HG03342 (cell line): Measurements from ENCODE around the gene ITPKB.
"Not testable (repeated sequence)": the region's sequence is repeated elsewhere in the genome, so short reads cannot be mapped to it uniquely, and the experiment has no call there.

Experiments used
- ATAC-seq: cut with Tn5 transposase; IDR thresholded peaks from one replicate; pipeline ENCODE4 v1.9.1; 2021; ENCODE audit warnings: mild to moderate bottlenecking, moderate library complexity; ENCODE audit not compliant: unreplicated experiment

The ITPKB gene

DNA sequence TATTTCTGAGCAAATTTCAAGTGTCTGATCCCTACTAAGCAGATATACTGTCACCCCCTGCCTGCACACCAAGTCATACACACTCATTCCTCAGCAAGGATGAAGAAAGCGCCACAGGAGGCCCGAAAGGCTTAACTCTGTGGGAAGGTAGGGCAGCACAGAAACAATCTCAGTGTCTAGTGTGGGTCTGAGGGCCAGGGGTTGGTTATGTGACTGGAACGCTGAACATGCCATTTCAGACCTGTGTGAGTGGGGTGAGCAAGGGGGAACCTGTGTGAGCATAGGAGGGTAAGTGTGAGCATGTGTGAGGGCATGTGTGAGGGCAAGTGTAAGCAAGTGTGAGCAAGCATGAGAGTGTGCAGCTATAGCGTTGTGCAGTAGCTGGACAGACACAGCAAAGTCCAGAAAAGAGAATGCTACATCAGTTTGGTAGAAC lies 6.2 kb downstream of the ITPKB start:
- no peak for ATAC-seq

- ATAC-seq = no peak
Measured at GRCh38 chr1:226731257-226731893, 7.7 kb downstream of the ITPKB start.

DNA sequence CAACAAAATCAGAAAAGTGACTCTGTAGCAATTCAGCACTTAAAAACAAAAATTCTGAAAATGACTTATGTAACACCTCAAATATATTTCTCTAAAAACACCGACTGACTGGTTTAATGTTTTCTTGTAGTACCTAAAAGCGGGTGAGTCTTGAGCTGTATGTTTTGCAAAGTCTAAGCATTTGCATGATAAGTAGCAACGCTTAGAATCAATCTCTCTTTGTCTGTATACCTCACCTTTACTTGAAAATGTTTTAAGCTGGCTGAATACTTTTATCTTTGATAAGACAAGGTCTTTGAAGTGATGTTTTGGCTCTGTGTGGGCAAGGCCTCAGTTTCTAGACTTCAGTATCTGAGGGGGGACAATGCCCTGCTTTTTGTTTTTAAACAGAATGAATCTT lies 8.2 kb downstream of the ITPKB start:
- ATAC-seq = no peak

- ATAC-seq = no peak
Measured at GRCh38 chr1:226730071-226730470, 9.0 kb downstream of the ITPKB start.

GRCh38 chr1:226728448-226728847 lies 10.6 kb downstream of the ITPKB start:
- no peak for ATAC-seq

DNA sequence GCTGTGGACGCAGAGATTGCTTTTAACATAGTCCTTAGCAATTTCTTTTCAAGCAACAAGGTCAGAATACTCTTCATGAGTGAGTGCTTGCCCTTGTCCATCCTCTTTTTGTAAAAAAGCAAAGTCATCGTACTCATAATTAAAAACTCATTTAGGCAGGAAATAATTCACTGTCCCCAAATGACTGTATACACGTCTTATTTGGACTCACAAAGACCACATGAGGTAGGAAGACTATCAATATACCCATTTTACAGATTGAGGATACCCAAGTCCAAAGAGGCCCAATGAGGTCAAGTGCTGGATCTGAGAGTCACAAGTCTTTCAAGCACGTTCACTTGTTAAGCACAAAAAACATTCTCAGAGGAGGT lies 13.2 kb downstream of the ITPKB start:
- no peak for ATAC-seq

DNA sequence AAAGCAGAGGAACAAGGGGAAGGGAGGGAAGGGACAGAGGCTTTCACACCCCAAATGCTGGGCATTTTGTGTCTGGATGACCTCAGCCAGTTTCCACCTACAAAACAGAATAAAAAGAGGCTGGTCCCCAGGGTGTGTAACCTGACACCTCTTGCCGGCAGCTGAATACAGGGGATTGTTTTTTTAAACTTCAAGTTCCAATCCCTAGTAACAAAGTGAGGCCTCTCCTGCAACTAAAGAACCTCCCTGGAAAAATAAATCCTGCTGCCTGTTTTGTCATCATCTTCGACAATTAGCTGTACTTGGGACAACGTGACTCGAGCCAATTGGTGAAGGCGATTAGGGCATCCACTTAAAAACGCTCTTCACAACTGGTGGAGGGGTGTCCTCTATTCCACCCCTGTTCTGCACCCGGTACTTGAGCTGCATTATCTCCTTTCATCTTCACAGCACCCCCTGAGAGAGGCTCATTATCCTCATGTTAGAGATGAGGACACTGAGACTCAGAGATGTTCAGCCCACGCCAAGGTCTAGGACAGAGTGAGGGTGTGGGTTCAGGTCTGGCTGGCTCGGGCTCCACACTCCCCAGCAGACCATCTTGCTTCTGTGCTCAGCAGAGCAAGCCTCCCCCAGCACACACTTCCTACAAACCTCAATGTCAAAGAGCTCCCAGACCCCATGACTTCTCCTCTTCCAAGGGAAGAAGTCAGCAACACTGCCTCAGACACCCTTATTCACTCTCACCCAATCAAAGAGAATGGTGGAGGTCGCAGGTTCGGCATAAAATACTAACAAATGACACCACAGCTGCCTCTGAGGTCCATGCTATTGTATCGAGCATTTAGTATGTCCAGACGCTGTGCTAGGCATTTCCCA lies 15.2 kb downstream of the ITPKB start:
- ATAC-seq = no peak

- ATAC-seq = no peak
Measured at GRCh38 chr1:226722901-226723656, 16.0 kb downstream of the ITPKB start.

- no peak for ATAC-seq
Measured at GRCh38 chr1:226722240-226722900, 16.7 kb downstream of the ITPKB start.

DNA sequence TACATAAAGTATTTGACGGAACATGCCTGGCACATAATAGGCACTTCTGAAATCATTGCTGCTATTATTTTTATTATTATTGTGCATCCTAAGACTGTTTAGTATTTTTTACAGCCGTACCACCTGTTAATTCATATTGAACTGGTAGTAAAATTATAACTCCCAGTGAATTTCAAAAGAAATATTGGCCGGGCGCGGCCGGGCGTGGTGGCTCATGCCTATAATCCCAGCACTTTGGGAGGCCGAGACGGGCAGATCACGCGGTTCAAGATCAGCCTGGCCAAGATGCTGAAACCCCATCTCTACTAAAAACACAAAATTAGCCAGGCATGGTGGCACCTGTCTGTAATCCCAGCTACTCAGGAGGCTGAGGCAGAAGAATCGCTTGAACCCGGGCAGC lies 18.5 kb downstream of the ITPKB start:
- ATAC-seq = not testable (repeated sequence)

DNA sequence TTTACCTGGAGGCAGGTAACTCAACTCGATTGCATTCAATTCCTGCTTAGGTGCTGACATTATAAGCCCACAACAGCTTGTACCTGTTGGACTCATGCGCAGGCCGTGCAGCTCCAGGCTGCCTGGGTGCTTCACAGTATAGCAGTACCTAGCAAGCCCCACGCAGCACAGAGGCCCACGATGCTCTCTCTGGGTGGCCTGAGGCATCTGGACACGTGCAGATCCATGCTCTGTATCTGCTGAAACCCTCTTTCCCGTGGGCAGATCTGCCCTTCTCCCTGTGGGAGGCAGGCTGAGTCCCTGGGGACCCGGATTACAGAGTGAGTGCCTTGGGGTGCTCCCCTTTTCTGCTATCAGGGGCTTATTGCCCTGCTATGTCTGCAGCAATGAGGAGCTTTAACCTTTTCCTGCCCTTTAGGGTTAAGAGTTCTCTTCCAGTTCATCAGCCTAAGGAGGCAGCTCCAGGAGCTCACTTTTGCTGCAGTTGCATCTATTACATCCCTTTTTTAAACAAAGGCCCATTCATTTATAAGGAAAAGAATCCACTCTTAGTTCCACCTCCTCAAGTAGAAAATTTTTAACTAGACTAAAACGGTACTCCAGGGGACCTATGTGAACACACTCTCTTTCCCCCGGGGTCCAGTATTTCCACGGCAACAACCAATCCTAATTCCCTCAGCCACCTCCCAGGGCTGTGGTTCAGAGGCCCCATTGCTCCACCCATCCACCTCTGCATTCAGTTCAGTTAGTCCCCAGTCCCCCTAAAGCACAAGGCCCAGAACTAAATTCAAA lies 19.3 kb downstream of the ITPKB start:
- ATAC-seq = no peak

DNA sequence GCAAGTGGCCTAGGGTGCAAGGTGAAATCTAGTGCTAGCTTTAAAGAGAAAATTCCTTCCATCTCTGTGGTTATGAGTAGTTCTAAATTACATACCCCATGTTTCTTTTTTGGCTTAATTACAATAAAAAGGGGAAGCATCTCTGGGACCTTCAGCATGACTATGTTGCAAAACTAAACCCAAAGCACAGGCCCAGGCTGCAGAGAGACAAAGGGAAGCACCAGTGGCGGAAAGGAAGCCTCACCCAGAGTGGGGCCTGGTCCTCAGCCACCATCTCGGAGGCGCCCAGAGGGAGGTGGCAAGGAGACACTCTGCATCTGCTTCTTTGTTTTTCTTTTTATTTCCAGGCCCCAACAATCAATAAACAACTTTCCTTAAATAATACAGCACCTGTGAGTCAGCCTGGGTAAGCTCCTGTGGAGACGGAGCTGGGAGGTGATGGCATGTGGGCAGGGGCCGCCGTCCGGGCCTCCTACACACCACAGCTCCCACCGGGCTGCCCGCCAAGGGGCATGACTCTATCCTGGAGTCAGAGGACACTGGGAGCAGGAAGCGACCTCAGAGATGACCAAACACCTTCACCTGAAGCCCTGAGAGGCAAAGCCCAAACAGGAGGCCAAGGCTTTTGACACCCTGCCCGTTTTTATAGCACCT lies 21.7 kb downstream of the ITPKB start:
- ATAC-seq = no peak

DNA sequence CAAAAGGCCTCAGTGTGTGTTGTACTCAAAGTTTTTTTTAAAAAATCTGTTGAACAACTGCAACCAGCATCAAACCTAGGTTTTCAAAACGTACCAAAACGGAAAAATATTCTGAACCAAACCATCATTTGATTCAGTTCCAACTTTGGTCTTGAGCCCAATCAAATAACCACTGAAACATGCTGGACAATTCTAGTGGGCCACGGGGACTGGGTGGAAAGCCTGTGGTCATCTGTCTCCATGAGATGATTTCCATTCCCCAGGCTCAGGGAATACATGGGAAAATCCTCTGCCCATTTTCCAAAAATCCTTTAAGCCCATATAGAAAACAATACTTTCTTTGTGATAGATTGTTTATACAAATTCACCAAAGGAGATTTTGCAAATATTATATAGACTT lies 22.5 kb downstream of the ITPKB start:
- ATAC-seq = no peak

DNA sequence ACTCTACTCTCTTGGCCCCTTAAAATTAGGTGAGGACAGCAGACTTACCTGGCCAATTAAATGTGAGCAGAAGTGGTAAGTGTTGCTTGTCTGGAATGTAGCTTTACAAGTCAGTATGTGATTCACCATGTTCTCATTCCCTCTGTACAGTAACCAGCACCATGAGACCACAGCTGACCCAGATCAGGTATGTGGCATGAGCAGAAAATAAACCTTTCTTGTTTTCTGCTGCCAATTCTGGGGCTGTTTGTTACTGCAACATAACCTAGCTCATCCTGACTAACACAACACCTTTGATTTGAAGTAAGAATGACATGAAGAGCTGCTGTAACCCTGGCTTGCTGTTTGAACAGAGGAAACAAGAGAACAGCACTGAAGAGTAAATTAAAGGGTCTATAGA lies 24.9 kb downstream of the ITPKB start:
- no peak for ATAC-seq

- no peak for ATAC-seq
Measured at GRCh38 chr1:226712742-226713419, 26.2 kb downstream of the ITPKB start.

DNA sequence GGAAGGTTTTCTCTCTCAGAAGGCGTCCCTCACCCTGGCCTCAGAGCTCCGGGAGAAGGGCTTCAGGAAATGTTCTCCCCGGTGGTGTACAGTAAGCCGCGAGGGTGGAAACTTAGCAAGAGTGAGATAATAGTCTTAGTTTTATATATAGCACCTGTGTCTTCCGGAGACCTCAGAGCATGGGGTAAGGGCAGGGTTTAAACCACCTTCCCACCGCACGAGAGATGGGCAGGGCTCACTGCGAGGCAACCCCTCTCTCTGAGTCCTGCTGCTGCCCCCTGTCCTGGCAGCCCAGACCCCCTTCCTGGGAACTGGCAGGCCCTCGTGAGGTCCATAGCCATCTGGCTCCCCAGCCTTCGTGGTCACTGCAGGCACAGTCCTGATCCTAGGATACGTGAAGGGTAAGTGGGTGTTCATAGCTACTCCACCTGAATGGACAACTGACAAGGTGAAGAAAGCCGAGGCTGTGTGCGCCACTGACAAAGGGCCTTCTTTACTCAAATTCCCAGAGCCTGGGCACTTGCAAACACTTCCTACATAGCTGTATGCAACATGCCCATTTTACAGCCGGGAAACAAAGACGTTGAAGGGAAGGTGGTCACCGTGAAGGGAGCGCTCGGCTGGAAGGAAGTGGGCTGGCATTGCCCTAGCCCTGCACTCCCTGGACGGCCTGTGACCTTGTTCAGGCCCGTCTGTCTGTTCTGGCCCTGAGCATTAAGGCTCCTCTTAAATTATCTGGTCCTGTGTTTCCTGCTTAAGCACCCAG lies 26.9 kb downstream of the ITPKB start:
- ATAC-seq = peak; percentile 79

- no peak for ATAC-seq
Measured at GRCh38 chr1:226710501-226710900, 28.6 kb downstream of the ITPKB start.

DNA sequence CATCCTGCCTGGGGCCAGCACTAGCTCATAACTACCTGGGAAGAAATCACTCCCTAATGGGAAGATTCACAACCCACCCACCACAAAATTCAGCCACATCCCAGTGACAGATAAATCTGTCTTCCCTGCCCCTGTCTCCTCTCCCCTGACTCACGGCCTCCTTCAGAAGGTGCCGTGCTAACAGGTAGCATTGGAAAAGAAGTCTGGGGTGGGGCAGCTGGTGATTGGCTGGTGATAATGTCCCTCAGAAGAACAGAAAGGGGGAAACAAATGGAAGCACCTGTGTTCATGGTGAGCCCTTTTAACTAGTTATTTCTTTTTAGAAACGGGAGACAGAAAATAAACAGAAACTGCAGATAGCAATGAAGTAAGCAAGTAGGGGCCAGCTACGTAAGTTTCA lies 29.1 kb downstream of the ITPKB start:
- no peak for ATAC-seq

- ATAC-seq = no peak
Measured at GRCh38 chr1:226708967-226709396, 30.1 kb downstream of the ITPKB start.
